GM19351 (cell line): Measurements from ENCODE around the gene SMIM34.
"Not testable (repeated sequence)": the region's sequence is repeated elsewhere in the genome, so short reads cannot be mapped to it uniquely, and the experiment has no call there.

ENCODE experiments used
- ATAC-seq: cut with Tn5 transposase; IDR thresholded peaks from one replicate; pipeline ENCODE4 v1.9.1; 2021; ENCODE audit warnings: mild to moderate bottlenecking, moderate library complexity; ENCODE audit not compliant: unreplicated experiment

Gene SMIM34

GRCh38 chr21:34374462-34374861 lies 49.3 kb downstream of the SMIM34 start:
- ATAC-seq = not testable (repeated sequence)

- ATAC-seq = no peak
Observed at GRCh38 chr21:34372321-34372720, 51.4 kb downstream of the SMIM34 start.

GRCh38 chr21:34369741-34370140 lies 54.0 kb downstream of the SMIM34 start:
- ATAC-seq = no peak
